Occipital lobe (tissue), 2 donors: Measurements from ENCODE around the gene BABAM2. TPM values are rescaled to one million over a fixed set of nuclear protein-coding genes. Genes with fewer than 3 reads are reported as not detected.
A peak's percentile ranks its signal among the peaks of the same experiment; 100 is the strongest.

ENCODE experiments used
- DNase-seq: peaks from one replicate; lab custom pipeline; 2025; lab: John Stamatoyannopoulos, UW
- total RNA-seq: library from RNA; depleted of rRNA; stranded (reverse); fragments of >200 nt; gene quantifications from one replicate; pipeline ENCODE4 v1.2.3, GENCODE V29; 2014

Gene BABAM2
- total RNA-seq, 1 donor from 2014 or later = 13.4 TPM

- DNase-seq = no peak
These were observed 268.3 kb downstream of the BABAM2 start for GRCh38 chr2:28158791-28159190.

GRCh38 chr2:28160986-28161425 lies 270.5 kb downstream of the BABAM2 start:
- no peak for DNase-seq

GRCh38 chr2:28161466-28161865 lies 270.9 kb downstream of the BABAM2 start:
- no peak for DNase-seq

- no peak for DNase-seq
These were observed 272.0 kb downstream of the BABAM2 start for GRCh38 chr2:28162564-28162963.

- DNase-seq = no peak
These were observed 272.5 kb downstream of the BABAM2 start for GRCh38 chr2:28163028-28163427.

- no peak for DNase-seq
These were observed 273.2 kb downstream of the BABAM2 start for GRCh38 chr2:28163627-28164279.

GRCh38 chr2:28164280-28164801 lies 273.8 kb downstream of the BABAM2 start:
- DNase-seq = no peak

GRCh38 chr2:28165087-28165635 lies 274.6 kb downstream of the BABAM2 start:
- no peak for DNase-seq

- no peak for DNase-seq
These were observed 276.4 kb downstream of the BABAM2 start for GRCh38 chr2:28166956-28167355.

GRCh38 chr2:28168376-28168775 lies 277.8 kb downstream of the BABAM2 start:
- no peak for DNase-seq

- no peak for DNase-seq
These were observed 279.0 kb downstream of the BABAM2 start for GRCh38 chr2:28169492-28169891.

GRCh38 chr2:28172114-28172898 lies 281.8 kb downstream of the BABAM2 start:
- DNase-seq = peak; percentile 20

GRCh38 chr2:28173377-28173776 lies 282.8 kb downstream of the BABAM2 start:
- no peak for DNase-seq

GRCh38 chr2:28174211-28174610 lies 283.7 kb downstream of the BABAM2 start:
- no peak for DNase-seq

- DNase-seq = no peak
These were observed 284.5 kb downstream of the BABAM2 start for GRCh38 chr2:28175028-28175427.

GRCh38 chr2:28178946-28179345 lies 288.4 kb downstream of the BABAM2 start:
- DNase-seq = no peak

- no peak for DNase-seq
These were observed 291.3 kb downstream of the BABAM2 start for GRCh38 chr2:28181801-28182200.

- no peak for DNase-seq
These were observed 291.8 kb downstream of the BABAM2 start for GRCh38 chr2:28182348-28182747.

GRCh38 chr2:28185153-28185552 lies 294.6 kb downstream of the BABAM2 start:
- DNase-seq = no peak

GRCh38 chr2:28185891-28186290 lies 295.4 kb downstream of the BABAM2 start:
- DNase-seq = no peak

GRCh38 chr2:28187186-28187585 lies 296.7 kb downstream of the BABAM2 start:
- DNase-seq = no peak

GRCh38 chr2:28188436-28188835 lies 297.9 kb downstream of the BABAM2 start:
- no peak for DNase-seq
